Activated CD8-positive, alpha-beta memory T cell treated with anti-CD3 and anti-CD28 coated beads, Interleukin-2, amount 50 U/mL, for 24 hours (primary cell): ENCODE measurements around the gene ERBB4.

Experiments used
- DNase-seq: peaks from one replicate; pipeline ENCODE4 v3.0.0-alpha.2; 2020; ENCODE audit errors: extremely low read depth

The ERBB4 gene

DNA sequence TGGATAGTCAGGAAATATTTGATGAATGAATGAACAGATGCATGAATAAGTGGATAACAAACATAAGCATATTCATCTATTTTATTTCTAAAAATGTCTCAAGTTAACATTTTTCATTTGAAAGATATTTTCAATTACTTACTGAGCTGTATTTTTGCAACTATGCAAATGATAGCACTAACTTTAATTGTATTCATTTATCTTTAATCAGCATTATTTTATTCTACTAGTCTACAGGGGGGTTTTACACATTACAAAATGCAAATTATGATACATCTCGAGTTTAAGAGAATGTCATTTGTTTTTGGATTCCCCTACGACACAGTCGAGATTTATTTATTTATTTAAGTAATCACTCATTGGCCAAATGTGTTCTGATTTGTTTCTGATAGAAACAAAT is 530.6 kb downstream of the ERBB4 start:
- no peak for DNase-seq

DNA sequence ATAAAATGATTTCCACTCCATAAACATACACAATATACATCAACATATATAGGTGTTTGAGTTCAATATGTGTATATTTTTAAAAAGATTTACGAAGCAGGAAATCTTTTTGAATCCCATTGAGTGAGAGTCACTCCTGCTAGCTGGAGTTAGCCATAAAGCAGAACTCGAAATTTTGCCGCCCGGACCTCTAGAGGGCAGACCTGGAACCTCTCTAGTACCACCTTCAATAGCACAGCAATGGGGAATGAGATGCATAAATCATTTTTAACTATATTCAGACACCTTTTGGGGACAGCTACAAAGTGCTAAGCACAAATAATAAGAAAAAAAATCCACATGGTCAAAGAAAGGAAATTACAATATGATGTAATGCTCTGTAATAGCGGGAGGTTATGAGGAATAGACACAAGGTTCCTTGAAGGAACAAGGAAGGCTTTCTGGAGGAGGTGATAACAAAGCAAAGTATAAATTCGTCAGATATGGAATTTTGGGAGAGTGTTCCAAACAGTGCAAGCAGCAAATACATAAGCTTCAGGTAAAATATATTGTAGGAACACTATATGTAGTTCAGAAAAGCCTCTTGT is 533.4 kb downstream of the ERBB4 start:
- no peak for DNase-seq

DNA sequence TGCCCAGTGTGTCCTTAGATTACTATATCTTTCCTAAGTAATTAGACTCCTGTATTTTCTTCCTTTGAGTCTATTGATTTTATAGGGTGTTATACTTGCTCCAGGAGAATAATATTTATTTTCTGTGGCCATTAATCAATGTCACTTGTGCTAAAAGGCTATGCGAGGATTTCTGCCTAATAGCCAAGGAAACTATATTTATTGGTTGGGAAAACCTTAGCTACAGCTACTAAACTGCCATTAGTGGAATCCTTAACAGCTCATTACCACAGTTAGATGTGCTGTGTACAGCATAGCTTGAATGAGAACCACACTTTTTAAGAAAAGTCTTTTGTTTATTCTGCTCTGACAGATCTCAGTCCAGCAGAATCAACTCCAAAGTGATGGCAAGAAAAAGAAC is 537.3 kb downstream of the ERBB4 start:
- DNase-seq: no peak

DNA sequence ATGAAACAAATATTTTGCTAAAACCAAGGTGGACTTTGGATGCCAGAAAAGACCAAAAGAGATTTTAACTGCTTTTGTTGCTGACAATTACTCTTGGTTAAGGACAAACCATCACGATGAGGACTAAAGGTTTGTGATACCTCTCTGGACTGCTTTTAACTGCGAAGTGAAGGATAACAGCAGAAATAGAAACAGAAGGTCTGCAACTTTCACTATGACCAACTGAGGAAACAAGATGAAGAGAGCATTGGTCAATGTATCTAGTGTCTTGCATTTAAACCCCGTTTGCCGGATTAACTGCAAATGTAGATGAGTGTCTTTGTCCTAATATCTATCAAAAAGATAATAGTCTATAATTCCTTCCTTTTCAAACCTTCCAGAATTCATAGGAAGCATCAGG is 541.7 kb downstream of the ERBB4 start:
- no peak for DNase-seq

DNA sequence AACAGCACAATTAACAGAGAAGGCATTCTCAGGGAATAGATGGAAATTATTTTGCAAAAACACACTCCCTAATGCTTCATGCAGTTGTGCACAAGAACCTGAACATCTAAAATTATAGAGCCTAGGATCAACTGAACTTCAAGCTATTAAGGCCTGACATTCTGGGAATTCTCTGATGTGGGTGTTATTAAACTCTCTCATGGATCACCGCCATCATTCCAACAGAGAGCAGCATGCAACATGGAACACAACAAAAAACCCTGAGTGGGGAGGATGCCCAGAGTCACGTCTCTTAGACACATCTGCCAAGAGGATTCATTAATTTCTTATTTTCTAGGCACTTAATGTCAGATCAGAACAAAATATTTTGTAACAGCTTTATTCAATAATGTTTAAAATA is 543.8 kb downstream of the ERBB4 start:
- no peak for DNase-seq

DNA sequence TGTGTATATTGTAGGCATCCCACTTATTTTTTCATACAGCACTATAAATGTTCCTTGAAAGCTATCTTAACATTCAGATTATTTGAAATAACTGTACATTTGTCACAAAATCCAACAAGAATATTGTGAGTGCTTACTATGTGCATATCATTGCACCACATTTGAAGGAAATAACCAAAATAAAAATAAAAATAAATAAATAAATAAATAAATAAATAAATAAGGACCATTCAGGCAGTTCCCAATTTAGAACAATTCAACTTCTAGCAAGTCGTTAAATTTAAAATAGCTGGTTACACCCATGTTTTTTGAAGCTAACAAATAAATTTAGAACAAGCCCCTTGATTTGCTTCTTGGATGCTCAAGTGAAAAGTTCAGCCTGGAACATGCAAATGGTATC is 548.3 kb downstream of the ERBB4 start:
- DNase-seq: no peak

DNA sequence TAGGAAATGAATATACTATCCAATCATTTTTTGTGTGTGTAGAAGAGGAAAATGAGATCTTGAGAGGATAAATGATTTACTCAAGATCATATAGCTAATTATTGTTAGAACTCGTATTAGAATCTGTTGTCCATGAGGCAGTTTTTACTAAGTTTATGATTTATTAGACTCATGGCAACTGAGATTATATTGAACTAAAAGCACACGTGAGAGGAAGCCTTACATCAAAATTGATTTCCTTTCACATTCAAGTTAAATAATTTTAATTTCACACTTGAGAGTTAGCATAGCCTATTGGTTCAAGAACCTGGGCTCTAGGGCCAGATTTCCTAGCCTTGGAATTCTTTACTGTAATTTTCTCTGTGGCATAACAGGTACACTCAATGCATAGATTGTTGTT is 552.3 kb downstream of the ERBB4 start:
- DNase-seq: no peak

DNA sequence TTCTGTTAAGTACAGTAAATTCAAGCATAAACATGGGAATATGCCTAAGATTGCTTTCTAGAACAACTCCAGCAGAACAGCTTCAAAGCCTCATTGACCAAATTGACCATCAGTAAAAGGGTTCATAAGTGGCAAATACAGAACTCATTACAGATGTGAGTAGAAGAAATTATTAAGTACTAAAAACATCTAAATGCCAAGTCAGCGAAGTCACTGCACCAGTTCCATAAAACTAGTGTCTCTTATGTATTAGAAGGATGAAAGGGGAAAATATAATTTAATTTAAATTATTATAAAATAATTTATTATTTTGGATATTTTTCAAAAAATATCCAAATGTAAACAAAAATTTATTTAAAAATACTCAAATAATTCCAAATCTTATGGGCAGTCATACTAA is 553.2 kb downstream of the ERBB4 start:
- DNase-seq: no peak

DNA sequence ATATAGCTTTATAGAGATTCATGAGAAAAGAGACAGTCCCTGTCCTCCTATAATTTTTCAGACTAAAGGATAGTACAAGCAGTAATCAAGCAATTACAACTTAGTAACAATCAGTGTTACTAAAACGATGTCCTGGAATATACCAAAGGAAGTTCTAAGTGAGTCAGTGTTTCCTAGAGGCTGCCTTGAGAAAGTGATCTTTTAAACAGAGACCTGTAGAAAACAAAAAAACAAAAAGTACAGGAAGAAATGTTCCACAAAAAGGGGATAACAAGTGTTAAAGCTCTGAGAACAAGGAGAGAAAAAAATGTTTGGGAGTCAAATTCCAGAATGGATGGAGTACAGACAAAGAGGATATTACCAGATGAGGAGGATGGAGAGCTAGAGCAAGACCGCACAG is 556.4 kb downstream of the ERBB4 start:
- DNase-seq: no peak

DNA sequence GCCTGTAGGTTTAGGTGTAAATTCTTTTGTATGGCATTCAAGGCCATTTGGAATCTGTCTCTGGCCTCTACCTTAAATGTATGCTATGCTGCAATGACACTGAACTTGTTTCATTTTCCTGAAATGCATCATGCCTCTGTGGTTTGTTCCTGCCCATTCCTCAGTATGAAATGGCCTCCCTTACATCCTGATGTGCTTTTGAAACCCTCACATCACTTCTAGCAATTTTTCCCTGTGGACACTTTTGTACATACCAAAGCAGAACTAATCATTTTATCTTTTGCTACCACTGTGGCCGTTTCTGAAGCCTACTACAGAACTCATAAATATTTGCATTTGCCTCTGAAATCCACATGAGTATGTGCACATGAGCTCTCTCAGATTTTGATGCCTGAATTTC is 557.2 kb downstream of the ERBB4 start:
- DNase-seq: no peak

DNA sequence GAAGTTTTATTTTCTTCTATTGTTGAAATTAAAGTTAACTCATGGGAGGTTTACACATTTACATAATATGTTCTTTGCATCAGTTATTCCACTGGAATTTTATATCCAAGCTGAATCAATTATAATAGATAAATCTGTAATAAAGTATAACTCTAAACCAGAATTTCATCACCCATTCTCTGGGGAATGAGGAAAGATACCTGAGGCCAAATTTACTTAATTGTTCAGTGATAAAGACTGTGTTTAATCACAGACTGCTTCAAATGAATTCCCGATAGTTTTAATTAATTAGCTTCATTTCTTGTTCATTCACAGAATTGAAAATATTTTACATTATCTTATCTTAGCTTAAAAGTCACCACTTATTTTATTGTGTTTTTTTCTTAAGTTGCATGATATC is 562.5 kb downstream of the ERBB4 start:
- DNase-seq: no peak

DNA sequence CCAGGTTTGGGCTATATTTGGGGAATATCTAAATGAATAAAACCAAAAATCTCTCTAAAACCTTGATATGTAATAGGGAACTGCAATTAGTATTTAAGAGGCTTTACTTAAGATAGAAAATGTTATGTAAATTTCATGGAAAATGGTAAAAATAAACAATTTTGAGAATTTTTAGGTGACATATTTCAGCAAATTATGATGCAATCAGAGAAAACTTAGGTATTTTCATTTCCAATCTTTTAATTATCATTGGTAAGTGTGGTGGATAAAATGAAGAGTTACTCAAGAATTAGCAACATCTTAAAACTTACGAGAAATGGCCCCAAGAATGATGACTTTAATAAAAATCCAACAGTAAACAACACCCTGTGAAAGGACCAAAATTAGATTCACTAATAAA is 571.4 kb downstream of the ERBB4 start:
- DNase-seq: no peak

DNA sequence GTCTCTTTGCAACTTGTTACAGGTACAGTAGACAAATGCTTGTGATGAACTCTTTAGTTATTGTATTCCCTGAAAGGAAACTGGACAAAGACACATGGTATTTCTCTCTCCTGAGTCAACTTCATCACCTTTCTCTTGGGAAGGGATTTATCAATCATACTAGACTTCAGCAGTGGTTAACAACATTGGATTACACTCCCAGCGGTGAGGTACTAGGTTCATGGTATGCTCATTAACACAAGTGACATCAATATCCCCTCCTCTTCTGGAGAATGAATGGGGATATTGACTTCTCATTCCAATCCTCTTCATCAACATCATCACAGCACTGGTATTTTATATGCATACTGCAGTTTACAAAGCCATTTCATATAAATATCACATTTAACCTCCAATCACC is 574.6 kb downstream of the ERBB4 start:
- DNase-seq: no peak

DNA sequence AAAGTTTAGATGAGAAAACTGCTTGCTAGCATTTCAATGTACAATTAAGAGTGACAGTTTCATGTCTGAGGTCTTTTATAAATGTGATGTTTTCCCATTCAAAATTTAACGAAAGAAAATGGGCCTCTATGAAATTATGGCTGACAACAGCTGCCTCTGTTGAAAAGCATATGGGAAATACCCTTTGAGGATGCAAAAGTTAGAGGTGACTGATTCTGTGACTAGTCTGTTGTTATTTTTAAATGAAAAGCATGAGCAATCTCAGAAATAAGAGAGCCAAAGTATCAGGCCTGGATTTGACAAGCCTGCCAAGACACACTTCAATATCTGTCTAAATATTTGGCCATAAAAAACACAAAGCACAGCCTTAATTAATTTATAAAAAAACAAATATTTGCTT is 580.8 kb downstream of the ERBB4 start:
- DNase-seq: no peak

DNA sequence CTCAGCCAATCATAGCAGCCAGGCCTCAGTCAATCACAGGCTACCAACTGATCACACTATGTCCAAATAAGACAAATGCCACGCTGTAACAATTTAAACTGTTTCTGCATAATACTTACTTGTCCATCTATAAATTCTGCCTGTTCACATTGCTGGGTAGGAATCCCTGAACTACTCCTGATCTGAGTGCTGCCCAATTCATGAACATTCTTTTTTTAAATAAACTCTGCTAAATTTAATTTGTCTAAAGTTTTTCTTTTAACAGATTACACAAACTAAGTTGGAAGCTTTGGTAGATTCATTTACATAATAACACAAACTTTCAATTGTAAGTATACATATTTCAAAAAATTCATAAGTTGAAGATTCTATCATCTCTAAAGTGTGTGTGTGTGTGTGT is 583.0 kb downstream of the ERBB4 start:
- no peak for DNase-seq

DNA sequence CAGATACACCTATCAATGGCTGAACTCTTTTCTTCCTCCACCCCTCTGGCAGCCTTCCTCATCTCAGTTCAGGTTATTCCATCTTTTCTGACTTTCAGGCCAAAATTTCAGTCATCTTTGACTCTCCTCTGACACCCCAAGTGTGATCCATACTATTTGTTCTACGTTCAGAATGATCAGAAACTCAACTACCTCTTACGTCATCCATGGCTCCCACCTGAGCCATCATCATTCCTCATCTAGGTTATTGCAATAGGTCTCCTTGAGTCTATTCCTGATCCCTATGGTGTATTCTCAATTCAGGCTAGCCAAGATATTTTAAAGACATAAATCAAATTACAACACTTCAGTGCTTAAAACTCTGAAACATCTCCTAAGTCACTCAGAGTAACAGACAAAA is 589.7 kb downstream of the ERBB4 start:
- no peak for DNase-seq

DNA sequence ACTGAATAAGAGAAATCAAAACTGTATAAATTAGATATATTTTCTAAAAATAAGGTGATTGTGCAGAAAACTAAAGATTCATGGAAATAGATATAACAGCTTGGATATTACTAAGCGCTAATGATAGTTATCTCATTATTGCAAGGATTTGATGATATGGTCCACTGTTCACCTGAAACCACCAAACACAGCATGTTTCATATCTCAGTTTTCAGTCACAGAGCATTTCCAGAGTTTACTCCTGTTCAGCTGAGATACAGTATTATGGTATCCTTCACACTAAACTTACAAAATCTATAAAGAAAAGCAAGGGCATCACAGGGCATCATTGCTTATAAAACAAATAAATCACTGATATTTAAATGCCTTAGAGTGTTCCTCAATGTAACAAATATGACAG is 591.6 kb downstream of the ERBB4 start:
- no peak for DNase-seq

DNA sequence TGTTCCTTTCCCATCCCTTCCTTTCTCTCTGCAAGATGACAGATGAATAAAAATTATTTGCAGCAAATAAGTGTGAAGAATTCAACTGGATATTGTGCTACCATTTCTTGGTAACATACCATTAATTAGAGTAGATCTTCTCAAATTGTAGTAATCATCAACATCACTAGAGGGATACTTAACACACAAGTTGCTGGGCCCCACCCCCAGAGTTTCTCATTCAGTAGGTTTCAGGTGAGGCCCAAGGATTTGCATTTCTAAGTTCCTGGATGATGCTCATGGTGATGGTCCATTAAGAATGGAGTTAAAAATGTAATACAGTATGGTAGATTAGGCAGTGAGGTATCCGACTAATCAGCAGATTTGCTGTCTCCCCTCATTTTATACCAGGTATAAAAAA is 594.0 kb downstream of the ERBB4 start:
- DNase-seq: no peak

DNA sequence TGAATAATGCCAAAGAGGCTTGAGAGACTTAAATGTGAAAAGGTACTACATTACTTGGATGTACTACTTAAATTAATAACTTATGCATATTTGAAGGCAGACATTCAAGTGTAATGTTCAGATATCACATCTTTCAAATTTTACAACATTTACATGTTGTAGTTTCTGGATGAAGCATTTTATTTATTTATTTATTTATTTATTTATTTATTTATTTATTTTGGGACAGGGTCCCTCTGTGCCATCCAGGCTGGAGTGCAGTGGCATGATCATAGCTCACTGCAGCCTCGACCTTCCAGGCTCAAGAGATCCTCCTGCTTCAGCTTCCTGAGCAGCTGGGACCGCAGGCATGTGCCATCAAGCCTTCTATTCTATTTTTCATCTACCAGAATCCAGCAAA is 596.4 kb downstream of the ERBB4 start:
- no peak for DNase-seq

DNA sequence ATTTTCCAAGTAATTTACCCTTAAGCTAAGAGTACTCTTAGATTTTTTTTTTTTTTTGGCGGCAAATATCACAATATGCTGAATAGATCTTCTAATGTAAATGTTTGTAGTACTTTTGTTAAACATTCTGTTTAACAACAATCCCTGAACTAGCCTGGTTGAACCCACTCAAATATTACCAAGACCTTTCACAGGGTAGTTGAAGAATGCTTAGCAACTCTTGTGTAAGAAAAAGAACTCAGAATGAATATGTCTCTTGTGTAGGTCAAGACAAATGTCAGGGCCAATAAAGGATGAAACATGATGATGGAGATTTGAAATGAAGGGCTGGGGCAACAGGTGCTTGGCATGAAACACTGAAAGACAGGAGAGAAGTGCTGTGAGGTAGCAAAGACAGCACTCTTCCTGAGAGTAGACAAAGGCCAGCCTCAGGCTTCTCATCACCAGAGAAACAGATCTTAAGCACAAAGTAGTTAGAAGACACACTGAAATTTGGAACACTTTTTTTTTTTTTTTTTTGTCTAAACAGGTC is 597.3 kb downstream of the ERBB4 start:
- DNase-seq: no peak

DNA sequence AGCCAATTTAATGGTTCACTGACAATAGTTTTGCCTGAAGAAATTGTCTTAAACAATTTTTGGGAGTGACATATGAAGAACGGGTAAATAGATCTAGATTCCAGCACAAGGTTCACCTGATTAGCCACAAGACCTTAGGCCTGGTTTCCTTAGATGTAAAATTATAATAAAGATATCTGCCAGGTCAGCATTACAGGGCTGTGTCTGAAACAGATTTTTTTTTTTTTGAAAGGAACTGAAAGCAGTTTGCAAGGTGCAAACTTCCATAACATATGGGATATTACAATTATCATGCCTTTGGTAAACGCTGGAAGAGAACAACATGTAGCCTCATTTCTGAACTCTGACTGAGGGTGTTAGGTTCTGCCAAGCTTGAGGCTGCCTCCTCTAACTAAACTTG is 599.4 kb downstream of the ERBB4 start:
- no peak for DNase-seq

DNA sequence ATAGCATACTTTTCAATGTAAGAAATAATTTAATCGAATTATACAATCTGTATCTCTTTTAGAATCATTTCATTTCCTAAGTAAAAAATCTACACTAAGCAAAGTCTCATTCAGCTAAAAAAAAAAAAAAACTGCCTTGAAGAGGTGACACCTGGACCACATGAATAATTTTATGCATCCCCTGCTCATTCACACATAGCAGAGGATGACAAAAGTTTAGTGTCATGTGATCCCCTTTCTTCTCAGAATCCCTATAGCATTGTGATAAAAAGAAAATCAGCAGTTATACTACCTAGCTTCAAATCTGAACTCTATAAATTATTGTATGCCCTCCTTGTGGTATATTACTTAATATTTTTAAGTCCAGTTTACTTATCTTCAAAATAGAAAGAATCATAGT is 603.8 kb downstream of the ERBB4 start:
- no peak for DNase-seq

DNA sequence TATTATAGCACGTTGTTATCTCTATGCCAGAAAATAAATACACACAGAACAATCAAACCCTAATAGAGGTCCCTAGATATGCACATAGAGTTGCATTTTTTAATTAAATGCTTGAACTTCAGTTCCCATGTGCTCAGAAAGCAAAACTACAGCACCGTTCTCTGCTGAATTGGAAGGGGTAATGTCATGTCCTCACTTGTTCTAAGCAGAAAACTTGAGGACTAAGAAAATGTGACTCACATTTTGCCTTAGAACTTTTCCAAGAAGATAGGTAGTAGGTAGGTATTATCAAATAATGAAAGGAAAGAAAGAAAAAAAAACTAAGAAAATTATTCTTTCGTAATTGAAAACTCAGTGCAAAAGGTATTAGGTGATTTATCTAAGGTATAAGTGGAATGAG is 607.3 kb downstream of the ERBB4 start:
- DNase-seq: no peak

DNA sequence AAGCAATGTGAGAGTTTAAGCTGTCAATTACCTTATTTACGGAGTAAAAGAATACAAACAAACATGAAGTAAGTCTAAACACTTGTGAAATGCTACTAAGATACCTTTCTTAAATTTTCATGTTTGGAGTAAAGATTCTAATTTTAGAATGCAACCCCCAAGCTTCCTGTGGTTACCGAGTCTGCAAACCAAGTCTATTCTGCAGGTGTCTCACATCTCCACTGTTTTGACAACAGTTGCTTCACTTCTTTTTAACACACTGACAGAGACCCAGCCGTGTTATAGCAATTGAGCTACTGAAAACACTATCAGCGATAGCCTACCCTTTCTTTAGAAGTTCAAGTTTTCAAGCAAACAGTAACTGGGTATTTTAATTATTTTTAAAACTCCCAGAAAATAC is 608.3 kb downstream of the ERBB4 start:
- DNase-seq: no peak

DNA sequence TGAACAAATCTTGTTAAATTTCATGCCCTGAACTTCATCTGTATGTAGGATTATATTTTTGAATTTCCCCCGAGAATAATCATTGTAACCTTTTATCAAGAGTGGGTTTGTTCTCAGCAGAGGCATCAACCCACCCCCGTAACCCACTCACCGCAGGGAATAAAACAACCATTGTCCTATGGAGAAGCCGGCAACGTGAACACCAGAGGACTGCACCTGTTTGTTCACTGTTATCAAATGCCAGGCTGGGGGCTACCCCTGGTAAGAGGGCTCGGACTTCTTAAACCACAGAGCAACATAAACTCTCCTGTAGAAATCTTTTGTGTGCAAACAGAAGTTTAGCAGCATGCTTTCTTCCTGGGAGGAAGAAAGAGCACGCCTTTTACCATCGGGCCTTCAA is 610.4 kb downstream of the ERBB4 start:
- DNase-seq: no peak
